ENCODE measurements around the gene TRMT61A.

Gene TRMT61A

GRCh38 chr14:103514596-103515421 is 14.2 kb upstream of the TRMT61A start:
- no peak for TF ChIP-seq POLR2A (IDR thresholded peaks at IDR 0.05; ENCODE audit: low read depth, low read length)
- FAIRE-seq, result no peak
- no peak for DNase-seq (ENCODE audit: insufficient read length, low spot score)

DNA sequence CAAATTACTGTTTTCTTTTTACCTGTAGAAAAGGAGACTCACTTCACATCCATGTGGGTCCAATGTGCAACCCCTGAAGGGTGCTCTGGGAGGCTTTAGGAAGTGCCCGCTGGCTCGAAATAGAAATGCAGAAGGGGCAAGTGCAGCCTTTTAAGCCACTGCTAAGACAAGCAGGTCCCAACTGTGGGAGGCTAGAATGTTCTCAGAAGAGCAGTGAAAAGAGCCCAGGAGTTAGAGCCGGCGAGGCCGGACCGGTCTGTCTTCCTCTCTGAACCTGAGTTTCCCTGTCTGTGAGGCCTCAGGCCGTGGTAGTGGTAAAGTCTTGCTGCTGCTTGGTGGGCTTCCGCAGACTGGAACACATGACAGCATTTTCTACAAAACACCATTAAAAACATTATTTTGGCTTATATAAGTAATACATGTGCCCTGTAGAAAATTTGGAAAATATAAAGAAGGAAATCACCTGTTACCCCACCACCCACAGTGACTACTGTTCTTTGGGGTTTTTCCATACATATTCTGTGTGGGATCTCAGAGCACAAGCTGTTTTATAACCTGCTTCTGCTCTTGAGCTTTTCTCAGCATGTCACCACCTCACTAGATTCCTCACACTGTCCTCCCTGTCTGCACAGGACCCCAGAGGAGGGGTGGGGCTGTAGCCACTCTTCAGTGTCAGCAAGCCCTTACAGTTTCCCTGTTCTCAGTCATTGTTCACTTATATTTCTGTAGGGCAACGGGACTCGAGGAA is 12.4 kb upstream of the TRMT61A start:
- FAIRE-seq (no peak), DNase-seq (ENCODE audit: insufficient read length, low spot score) (no peak)
- TF ChIP-seq POLR2A (IDR thresholded peaks at IDR 0.05; ENCODE audit: low read depth, low read length), result no peak

DNA sequence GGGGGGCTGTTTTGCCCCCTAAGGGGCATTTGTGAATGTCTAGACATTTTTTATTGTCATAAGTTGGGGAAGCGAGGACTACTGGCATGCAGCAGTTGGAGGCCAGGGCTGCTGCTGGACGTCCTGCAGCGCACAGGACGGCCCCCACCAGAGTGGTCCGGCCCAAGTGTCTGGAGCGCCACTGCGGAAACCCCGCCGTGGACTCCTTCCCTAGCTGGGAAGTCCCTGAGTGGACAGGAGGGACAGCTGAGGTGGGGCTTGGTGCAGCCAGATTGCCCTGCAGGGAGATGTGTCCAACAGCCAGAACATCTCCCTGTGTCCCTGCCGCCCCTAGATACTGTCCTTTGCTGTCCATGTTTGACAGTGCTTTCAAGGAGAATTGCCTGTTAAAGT is 11.8 kb upstream of the TRMT61A start:
- no peak for TF ChIP-seq POLR2A (IDR thresholded peaks at IDR 0.05; ENCODE audit: low read depth, low read length)
- DNase-seq (ENCODE audit: insufficient read length, low spot score) (no peak), FAIRE-seq (no peak)

GRCh38 chr14:103517721-103518421 is 11.1 kb upstream of the TRMT61A start:
- no peak for FAIRE-seq

GRCh38 chr14:103518422-103519042 is 10.5 kb upstream of the TRMT61A start:
- no peak for TF ChIP-seq POLR2A (IDR thresholded peaks at IDR 0.05; ENCODE audit: low read depth, low read length)
- DNase-seq (ENCODE audit: insufficient read length, low spot score) (peak; percentile 89), FAIRE-seq (peak; percentile 6)

More at GRCh38 chr14:103517721-103518421, 11.1 kb upstream of the TRMT61A start:
- DNase-seq (ENCODE audit: insufficient read length, low spot score), result no peak
- TF ChIP-seq POLR2A (IDR thresholded peaks at IDR 0.05; ENCODE audit: low read depth, low read length), result no peak

- no peak for TF ChIP-seq POLR2A (IDR thresholded peaks at IDR 0.05; ENCODE audit: low read depth, low read length)
- FAIRE-seq, result no peak
- DNase-seq (ENCODE audit: insufficient read length, low spot score), result no peak
Observed at GRCh38 chr14:103519043-103519836, 9.8 kb upstream of the TRMT61A start.

- DNase-seq (ENCODE audit: insufficient read length, low spot score), result no peak
- FAIRE-seq, result no peak
- no peak for TF ChIP-seq POLR2A (IDR thresholded peaks at IDR 0.05; ENCODE audit: low read depth, low read length)
Observed at GRCh38 chr14:103519837-103520212, 9.2 kb upstream of the TRMT61A start.

- FAIRE-seq (no peak), DNase-seq (ENCODE audit: insufficient read length, low spot score) (no peak)
- TF ChIP-seq POLR2A (IDR thresholded peaks at IDR 0.05; ENCODE audit: low read depth, low read length), result no peak
Observed at GRCh38 chr14:103520269-103520656, 8.7 kb upstream of the TRMT61A start.

GRCh38 chr14:103520657-103521437 is 8.1 kb upstream of the TRMT61A start:
- peak; percentile 77 for DNase-seq (ENCODE audit: insufficient read length, low spot score)
- TF ChIP-seq POLR2A (IDR thresholded peaks at IDR 0.05; ENCODE audit: low read depth, low read length), result no peak
- FAIRE-seq, result no peak

DNA sequence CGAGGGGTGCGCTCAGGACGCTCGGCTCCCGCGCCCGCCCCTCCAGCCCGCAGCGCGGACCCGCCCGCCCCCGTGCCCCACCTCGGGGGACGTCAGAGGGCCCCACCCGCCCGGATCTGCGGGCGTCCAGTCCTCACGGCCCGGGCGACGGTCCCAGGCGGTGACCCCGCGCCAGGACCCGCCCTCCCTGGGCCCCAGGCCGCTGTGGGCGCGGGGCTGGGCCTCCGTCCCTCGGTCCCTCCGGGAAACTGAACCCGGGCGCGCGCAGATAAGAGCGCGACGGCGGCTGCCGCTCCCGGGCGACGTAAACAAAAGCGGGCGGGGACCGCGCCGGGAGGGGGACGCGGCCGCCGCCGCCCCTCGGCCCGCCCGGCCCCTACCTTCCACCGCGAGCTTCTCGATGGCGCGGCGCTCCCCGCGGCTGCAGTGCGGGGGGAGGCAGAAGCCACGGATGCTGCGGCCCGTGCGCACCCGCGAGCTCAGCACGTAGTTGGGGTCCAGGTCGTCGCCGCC is 7.5 kb upstream of the TRMT61A start:
- TF ChIP-seq POLR2A (IDR thresholded peaks at IDR 0.05; ENCODE audit: low read depth, low read length), result no peak
- DNase-seq (ENCODE audit: insufficient read length, low spot score), result no peak
- FAIRE-seq, result no peak

GRCh38 chr14:103521951-103522563 is 6.9 kb upstream of the TRMT61A start:
- no peak for DNase-seq (ENCODE audit: insufficient read length, low spot score)
- no peak for FAIRE-seq
- TF ChIP-seq POLR2A (IDR thresholded peaks at IDR 0.05; ENCODE audit: low read depth, low read length), result no peak
